Measurements from ENCODE around the gene MEIOB. TPM values are rescaled to one million over a fixed set of nuclear protein-coding genes. Genes with fewer than 3 reads are reported as not detected.

The MEIOB gene
- polyA plus RNA-seq, 3 donors = 0.83 to 2.1 (median 1.3) TPM

DNA sequence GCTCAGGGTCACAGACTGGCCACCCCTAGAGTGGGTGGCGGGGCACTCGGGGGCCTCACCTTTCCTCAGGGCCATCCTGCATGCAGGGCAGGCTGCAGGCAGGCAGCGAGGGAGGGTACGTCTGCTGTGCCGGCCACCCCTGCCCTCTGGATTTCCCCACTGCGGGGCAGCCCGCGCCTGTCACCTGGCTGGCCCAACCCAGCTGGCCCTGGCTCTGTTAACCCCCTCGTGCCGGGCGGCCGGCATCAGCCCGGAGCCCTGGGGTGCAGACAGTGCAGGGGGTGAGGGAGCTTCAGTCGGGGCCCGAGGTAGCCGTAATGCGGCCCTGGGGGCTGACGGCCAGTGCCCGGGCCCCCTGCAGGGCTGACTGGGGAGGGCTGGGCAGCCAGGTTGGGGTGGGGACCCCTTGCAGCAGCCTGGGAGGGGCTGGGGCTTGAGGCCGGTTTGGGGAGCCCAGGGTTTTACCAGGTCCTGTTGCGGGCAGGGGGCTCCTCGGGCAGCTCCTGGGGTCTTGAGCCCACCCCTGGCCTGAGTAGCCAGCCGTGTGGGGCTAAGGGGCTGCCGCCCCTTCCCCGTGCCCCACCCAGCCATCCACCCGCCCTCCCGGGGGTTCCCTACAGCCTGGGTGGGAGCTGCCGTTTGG lies 78.3 kb downstream of the MEIOB start, which contains the start of gene IGFALS:
IGFALS (minus strand) TSS at position 128 of the 643 bp plus-strand sequence; CDS start at position 75, 53 bp downstream.
- DNase-seq (ENCODE audit: extremely low read depth in 1 of 11, low read depth in 9 of 11, low spot score in 4 of 11) = no peak

DNA sequence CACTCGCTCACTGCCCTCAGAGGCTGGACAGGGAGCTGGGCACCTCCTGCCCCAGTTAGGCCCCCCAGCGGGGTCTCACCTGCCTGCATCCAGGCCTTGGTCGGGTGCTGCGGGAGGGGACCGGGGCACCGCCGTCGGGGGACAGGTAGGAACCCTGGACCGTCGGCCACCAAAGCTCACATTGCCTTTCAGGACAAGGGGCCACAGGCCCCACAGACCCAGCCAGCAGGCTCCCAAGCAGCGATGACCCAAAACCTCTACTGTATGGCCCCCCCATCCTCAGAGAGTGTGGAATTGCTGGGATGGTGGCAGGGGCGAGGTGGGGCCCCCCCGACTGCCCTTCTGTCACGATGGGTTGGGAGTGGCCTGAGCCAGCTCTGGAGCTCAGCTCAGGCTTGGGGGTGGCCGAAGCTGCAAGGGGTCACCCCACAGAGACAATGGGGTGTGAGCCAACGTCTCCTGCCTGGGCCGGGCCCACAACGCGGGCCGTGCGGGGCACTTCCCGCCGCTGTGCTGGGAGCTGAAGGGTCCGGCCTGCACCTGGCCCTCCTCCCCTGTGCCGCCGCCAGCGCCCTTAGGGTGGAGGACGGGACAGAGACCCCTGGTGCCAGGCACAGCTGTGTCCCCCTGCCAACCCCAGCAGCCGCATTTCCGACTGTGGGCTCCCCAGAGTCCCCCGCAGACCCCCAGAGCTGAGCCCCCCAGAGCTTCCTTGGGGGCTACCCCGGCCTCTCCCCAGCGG lies 79.0 kb downstream of the MEIOB start:
- DNase-seq (ENCODE audit: extremely low read depth in 1 of 11, low read depth in 9 of 11, low spot score in 4 of 11) = no peak

DNA sequence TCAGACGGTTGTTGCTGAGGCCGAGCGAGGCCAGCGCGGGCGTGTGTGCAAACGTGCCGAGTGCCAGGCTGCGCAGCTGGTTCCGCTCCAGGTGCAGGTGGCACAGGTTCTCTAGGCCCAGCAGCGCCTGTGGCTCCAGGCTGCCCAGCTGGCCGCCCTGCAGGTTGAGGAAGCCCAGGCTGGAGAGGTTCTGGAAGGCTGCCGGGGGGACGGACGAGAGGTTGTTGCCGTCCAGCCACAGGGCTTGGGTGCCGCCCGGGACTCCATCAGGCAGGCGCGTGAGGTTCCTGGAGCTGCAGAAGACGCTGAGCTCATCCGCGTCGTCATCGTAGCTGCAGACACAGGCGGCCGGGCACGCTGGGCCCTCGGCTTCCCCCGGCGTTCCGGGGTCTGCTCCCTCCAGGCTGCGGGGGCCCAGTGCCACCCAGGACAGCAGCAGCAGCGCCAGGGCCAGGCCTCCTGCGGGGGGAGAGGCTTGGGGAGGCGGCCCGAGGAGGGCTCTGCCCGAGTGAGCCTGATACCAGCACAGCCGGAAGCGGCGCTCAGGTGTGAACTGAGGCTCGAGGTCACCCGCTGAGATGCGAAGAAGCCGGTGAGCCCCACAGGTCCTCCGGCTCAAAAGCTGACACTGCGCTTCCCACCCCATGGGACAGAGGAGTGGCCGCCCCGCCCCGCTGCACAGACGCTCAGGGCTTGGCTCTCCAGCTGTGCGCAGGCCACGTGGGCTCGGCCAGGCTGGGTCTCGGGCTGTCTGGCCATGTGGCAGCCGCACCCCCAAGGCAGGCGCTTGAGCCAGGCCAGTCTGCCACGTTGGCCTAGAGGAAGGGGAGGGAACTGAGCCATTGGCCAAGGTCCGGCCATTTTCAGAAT lies 79.8 kb downstream of the MEIOB start:
- DNase-seq (ENCODE audit: extremely low read depth in 1 of 11, low read depth in 9 of 11, low spot score in 4 of 11) = no peak

DNA sequence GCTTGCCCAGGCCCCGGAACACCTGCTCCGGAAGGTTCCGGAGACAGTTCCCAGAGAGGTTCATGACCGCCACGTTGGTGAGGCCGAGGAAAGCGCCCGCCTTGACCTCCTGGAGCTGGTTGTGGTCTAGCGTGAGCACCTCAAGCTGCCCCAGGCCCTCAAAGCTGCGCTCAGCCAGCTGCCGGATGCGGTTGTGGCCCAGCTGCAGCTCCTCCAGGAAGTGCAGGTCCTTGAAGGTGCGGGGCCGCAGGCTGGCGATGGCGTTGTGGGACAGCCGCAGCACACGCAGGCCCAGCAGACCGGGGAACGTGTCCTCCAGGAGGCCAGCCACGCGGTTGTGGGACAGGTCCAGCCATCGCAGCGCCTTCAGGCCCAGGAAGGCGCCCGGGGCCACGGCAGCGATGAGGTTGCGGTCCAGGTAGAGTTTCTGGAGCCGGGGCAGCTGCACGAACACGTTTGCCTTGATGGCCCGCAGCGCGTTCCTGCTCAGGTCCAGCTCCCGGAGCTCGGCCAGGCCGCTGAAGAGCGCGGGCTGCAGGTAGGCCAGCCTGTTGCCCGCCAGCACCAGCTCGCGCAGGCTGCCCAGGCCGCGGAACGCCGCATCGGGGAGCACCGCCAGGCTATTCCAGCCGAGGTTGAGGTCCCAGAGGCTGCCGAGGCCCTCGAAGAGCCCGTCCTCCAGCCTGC lies 80.6 kb downstream of the MEIOB start:
- DNase-seq (ENCODE audit: extremely low read depth in 1 of 11, low read depth in 9 of 11, low spot score in 4 of 11) = no peak

DNA sequence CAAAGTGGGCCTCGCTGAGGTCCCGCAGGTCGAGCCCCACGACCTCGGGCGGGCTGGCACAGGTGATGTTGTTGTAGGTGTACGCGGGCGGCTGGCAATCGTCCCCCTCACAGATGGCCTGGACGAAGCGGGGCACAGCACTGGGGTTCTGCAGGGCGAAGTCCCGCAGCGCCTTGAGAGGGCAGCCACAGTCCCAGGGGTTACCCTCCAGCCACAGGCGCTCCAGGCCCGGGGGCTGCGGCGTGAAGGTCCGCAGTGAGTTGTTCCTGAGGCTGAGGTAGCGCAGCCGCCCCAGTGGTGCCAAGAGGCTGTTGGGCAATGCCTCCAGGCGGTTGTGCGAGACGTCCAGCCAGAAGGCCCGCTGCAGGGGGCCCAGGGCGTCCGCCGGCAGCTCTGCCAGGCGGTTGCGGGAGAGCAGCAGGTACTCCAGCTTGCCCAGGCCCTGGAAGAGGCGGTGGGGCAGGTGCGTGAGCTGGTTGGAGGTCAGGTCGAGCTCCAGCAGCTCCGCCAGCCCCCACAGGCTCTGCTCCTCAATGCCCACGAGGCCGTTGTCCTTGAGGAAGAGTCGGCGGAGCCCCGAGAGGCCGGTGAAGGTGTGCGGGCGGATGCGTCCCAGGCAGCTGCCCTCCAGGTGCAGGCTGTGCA lies 81.2 kb downstream of the MEIOB start:
- DNase-seq (ENCODE audit: extremely low read depth in 1 of 11, low read depth in 9 of 11, low spot score in 4 of 11) = no peak

DNA sequence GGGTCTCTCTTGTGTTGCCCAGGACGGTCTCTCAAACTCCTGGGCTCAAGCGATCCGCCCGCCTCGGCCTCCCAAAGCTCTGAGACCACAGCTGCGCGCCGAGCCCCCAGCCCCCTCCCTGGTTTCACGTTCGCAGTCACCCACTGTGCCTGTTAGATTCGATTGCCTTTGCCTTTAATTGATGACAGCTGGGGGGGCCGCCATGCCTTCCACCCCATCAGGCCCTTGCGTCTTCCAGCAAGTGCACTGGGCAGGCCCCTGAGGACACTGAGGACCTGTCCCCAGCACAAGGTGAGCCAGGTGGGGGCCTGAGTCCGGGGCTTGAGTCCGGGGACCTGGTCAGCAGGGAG lies 81.7 kb downstream of the MEIOB start:
- DNase-seq (ENCODE audit: extremely low read depth in 1 of 11, low read depth in 9 of 11, low spot score in 4 of 11) = no peak

DNA sequence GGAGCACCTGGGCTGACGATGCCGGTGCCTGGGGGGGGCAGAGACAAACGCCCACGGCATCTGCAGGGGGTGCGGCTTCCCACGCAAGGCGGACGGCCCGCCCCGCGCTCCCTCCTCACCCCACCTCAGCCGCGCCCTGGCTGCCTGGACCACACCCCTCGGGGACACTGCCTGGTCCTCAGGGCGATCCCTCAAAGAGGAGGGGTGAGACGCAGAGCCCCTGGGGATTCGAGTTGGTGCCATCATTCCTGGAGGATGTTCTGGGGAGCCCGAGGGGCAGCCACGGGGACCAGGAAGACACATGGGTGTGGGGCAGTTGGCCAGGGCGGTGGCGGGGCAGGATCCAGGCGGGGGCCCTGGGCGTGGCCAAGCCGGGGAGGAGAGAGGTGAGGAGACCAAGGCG lies 82.3 kb downstream of the MEIOB start:
- DNase-seq (ENCODE audit: extremely low read depth in 1 of 11, low read depth in 9 of 11, low spot score in 4 of 11) = no peak

DNA sequence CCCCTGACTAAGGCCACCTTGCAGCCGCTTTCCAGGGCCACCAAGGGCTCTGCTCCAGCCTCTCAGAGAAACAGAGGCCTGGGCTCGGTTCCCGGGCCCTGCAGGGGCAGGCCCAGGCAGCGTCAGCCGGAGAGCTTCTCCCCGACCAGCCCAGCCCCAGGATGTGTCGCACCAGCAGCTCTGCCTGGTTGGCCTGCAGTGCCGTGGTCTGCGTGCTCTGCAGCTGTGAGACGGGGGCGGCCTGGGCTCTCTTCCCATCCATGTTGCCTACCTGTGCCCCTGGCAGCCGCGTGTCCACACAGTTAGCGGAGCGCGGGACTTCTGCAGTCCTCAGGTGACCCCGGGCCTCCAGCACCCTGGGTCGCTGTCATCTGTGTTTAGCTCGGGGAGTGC lies 83.3 kb downstream of the MEIOB start:
- no peak for DNase-seq (ENCODE audit: extremely low read depth in 1 of 11, low read depth in 9 of 11, low spot score in 4 of 11)

DNA sequence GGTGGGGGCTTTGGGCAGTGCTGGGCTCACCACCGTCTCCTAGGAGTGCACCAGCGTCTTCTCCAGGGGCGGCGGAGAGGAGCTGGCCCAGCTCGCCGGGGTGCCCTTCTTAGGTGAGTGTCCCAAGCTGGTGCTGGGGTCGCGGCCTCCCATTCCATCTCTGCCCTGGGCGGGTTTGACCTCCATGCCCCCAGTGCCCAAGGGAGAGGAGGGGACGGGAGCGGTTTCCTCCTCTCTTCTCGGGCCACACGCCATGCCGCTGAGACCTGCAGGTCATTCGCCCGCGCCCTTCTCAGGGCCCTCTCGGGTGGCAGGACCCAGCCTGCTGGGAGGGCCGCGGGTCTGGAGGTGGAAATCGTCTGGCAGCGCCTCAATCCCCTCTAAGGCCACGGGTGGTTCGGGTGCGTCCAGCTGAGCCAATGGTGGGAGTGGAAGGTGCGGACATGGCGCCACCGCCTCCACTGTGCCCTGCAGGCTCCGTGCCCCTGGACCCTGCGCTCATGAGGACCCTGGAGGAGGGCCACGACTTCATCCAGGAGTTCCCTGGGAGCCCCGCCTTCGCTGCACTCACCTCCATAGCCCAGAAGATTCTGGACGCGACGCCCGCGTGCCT lies 83.8 kb downstream of the MEIOB start:
- no peak for DNase-seq (ENCODE audit: extremely low read depth in 1 of 11, low read depth in 9 of 11, low spot score in 4 of 11)

DNA sequence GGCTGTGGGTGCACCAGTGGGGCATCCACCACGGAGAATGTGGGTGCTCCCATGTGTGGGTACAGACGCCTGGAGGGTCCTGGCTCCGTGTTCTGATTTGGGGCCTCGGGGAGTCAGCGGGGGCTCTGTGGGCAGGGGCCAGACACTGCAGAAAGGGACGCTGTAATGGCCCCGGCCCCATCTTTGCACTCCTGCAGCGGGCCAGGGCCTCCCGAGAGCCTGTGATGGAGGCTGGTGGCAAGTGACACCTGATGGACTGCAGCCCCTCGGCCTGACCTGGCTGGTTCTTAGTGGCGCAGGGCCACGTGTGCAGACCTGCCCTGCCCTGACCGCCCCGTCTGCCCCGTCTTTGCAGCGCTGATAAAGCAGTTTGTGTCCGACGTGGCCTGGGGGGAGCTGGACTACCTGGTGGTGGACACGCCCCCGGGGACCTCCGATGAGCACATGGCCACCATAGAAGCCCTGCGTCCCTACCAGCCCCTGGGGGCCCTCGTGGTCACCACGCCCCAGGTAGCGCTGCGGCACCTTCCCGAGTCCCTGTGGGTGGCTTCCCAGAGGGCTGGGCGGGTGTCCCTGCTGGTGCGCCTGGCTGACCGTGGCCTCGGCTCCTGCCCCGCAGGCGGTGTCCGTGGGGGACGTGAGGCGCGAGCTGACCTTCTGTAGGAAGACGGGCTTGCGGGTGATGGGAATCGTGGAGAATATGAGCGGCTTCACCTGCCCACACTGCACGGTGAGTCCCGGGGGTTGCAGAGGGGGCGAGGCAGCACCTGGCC lies 84.5 kb downstream of the MEIOB start:
- no peak for DNase-seq (ENCODE audit: extremely low read depth in 1 of 11, low read depth in 9 of 11, low spot score in 4 of 11)

DNA sequence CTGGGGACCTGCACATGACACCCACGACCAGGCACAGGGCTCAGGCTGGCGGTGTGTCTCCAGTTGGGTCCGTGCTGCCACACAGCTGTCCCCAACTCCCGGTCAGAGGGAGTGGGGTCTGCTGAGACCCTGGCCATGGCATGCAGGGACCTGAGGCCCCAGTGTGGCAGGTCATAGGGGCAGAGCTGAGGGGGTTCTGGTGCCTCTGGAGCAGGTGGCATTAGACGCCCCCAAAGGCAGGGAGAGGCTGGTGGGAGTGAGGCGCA lies 85.0 kb downstream of the MEIOB start:
- no peak for DNase-seq (ENCODE audit: extremely low read depth in 1 of 11, low read depth in 9 of 11, low spot score in 4 of 11)

DNA sequence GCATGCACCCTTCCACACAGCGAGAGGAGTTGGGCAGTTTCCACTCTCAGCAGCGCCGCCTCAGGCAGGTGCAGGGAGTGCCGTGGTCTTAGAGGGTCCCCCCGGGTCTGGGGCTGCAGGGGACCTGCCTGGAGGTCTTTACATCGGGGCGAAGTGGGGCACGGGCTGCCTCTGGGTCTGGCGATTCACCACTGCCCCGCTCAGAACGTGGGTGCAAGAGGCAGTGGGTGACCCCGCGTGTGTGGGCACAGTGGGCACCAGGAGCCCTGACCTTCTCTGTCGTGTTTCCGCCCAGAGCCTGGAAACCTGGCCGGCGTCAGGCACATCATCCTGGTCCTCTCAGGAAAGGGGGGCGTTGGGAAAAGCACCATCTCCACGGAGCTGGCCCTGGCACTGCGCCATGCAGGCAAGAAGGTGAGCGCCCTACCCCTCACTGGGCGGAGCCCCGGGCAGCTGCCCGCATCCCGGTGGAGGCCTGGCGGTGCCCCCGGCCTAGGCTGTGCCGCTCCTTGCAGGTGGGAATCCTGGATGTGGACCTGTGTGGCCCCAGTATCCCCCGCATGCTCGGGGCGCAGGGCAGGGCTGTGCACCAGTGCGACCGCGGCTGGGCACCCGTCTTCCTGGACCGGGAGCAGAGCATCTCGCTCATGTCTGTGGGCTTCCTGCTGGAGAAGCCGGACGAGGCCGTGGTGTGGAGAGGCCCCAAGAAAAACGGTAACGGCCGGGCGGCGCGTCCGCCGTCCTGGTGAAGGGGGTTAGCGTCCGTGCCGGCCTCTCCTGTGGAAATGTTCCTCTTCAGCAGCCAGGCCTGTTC lies 85.5 kb downstream of the MEIOB start:
- DNase-seq (ENCODE audit: extremely low read depth in 1 of 11, low read depth in 9 of 11, low spot score in 4 of 11) = no peak

DNA sequence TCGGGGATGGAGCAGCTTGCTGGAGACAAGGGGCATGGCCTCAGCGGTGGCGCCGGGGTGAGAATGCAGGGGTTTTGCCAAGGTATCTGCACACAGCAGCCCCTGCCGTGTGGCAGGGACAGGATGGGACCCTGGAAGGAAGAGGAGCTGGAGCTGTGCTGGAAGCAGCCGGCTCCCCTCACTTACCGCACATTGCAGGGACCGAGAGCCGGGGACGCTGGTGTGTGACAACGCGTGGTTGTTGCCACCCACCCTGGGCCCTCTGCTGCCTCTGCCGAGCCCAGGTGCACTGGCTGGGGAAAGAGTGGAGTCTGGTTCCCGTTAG lies 86.2 kb downstream of the MEIOB start:
- DNase-seq (ENCODE audit: extremely low read depth in 1 of 11, low read depth in 9 of 11, low spot score in 4 of 11) = no peak

DNA sequence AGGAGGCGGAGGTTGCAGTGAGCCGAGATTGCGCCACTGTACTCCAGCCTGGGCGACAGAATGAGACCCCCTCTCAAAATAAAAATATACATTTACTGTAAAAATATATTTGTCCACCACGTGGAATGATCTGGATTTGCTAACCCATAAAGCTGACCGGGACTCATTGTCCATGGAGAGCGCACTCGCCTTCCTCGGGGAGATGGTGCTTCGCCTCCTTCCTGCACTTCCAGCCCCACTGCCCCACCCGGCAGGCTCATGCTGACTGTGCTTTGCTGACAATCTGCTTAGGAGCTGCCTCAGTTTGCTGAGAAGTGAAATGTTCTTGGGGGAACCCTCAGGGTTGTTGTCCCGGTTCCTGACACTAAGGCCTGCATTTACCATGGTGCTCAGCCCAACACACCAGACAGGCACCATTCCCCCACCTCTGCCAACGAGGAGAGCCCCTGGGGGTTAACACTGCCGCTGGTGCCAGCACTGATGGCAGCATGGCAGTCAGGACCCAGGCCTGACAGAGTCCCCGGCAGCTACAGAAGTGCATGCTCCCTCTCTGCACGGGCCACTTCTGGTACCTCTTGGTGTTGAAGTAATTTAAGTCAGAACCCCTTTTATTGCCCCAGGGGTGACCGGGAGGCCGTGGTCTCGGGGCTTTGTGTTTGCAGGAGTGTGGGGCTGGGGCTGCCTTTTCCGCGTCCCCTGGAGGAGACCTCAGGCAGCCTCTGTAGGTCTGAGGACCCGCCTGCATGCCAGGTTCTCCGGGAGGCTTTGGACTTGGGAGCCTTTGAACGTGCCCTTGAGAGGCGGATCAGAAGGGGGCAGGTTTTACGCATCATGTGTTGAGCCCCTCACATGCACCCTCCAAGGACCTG lies 86.8 kb downstream of the MEIOB start:
- DNase-seq (ENCODE audit: extremely low read depth in 1 of 11, low read depth in 9 of 11, low spot score in 4 of 11) = no peak

All from renal cortex interstitium (tissue), 11 donors.